HG02884 (cell line): ENCODE data around the gene GALNT9.

Source experiments
- ATAC-seq: cut with Tn5 transposase; IDR thresholded peaks from one replicate; pipeline ENCODE4 v1.9.1; 2021; ENCODE audit warnings: mild to moderate bottlenecking, moderate library complexity; ENCODE audit not compliant: unreplicated experiment

Gene GALNT9

DNA sequence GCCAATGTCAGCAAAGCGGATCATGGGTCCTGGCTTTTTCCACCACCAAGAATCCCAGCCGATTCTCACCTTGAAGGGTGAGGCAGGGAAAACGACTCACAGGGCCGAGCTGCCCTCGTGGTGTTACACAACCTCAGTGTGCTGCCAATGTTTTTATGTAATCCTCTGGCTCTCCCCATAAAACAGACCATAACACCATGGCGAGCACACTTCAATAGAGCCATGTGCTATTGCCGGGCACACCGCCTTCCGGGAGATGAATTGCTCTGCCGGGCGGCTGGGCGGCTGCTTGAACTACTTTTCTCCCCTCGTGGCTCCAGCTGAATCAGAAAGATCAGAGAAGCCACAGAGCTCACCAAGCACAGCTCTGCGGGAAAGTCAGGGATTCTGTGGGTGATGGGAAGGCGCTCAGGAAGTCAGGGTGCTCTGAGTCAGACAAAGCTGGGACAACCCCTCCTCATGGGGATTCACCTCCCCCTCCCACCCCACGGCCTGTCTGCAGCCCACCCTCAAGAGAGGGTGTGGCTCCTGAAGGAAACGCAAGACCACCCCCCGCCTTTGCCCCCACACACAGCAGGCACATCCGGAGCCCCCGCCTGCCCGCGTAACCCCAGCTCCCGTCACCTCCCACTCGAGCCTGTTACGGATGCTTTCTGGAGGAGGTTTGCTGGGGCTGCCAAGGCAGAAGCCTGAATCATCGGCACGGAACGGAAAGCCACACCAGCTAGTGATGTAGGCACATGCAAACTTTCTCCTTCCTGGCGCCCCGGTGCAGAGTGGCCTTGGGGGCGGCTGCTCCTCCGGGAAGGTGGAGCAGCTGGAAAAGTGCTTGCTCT lies 1.8 kb downstream of the GALNT9 start:
- ATAC-seq, result no peak

DNA sequence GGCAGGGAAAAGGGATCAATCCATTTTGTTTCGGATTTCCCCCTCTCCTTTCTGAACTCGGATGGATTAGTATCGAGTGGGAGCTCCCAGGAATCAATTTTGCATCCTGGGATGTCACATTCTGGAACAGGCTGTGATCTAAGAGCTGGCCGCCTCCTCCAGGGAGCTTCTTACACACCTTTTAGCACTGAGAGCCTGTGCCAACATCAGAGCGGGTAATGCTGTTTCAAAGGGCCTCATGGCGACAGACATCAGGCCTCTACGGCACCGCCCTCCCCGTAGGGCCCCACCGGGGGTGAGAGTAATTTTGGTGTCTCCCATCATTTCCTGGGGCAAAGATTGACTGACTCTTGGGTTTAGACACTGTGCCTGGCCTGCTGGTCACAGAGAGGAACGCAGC lies 2.7 kb downstream of the GALNT9 start:
- no peak for ATAC-seq

DNA sequence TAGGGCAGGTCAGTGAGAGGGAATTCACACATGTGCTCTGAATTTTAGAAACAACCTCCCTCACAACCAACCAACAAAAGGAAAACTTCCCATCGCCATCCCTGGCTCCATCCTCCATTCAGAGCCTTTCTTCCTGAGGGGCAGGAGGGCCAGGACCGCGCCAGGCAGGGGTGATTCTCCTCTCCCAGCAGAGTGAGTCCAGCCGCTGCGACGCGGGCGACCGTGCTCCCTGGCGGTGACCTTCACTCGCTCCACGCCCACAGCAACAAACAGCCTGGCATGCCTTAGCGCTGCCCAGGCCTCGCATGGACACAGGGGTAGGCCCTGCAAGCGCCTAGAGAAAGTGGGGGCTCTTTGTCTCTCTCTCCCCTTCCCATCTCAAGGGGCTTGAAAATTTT lies 3.7 kb downstream of the GALNT9 start:
- no peak for ATAC-seq

DNA sequence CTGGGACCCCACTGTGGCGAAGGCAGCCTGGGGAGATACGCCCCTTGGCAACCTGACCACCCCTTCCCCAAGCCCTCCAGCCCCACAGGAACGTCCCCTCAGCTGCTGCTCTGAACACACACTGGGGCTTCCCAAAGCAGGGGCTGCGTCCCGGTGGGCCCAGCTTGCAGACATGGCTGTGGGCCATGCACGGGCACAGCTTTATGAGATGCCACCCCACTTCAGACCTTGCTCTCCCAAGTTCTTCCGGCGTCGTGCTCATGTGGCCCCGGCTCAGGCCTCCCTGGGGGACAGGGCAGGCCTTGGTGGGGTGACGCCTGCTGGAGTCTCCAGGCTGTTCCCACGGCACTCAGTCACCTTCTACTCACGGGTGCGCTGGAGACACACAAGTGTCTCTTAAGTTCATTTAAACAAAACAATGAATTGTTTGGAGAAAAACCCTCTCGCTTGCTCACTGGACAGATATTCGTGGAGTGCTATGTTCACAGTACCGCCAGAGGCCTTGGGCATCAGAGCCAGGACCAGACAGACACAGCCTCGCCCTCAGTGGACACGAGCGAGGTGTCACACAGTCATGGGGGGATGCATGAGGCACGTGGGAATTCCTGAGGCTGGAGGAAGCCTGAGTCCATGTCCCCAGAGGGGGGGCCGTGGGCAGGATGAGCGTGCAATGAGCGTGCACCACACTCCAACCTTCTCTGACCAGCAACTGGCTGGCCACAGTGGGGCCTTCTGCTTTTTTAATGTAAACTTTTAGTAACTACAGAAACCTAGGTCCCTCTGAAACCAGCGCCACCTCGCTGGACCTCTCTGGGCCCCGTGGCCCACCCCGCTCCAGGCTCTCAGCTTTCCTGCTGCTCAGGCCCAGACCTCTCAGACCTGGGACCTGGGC lies 4.3 kb downstream of the GALNT9 start:
- no peak for ATAC-seq

DNA sequence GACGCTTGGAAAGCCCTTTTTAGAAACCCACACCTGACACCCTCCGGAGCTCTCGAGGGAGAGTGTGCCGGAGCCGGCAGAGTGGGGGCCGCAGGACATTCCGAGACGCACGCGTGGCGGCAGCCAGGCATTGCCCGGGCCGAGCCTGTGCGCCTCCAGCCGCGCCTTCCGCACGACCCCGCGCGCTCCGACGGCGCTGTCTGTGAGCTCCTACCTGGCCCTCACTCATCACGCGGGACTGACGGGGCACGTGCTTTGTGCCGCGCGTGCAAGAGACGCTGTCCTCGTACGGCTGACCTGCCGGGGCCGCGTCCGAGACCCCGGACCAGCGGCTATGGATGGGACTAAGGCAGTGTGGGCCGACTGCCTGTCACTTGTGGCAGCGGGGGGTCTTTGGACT lies 5.2 kb downstream of the GALNT9 start:
- ATAC-seq, result no peak

DNA sequence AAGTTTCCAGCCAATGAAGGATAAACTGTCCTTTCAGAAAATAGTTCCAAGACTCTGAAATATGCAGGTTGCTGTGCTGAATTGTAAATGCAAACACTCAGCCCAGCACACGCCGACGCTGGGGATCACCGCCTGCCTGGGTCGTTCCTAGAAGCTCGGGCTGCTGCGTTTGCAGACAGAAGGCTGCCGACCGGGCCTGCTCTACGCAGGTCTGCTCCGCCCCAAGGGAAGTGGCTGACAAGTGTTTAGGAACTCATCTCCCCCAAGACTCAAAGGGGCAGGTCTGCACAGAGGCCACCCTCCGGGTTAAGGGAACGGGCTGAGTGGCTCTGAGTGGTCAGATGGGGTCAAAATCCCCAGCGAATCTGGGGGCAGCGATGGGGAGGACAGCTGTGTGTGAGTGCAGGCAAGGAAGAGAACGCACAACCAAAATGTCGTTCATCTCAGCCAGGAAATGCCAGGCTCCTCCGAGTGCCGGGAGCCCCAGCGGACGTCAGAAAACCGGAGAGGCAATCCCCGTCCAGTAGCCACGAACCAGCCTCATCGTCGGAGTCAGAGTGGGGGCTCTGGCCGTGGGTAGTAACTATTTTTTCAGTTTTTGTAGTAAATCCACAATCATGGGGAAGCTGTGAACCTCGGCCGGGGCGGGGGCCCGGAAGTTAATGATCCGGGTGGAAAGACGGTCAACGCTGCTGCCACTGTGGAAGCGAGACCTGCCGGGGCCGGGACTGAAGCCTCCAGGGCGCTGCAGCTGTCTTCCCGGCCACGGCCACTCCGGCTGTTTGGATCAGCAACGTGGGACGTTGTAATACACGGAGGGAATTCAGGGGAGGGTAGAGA lies 6.0 kb downstream of the GALNT9 start:
- ATAC-seq, result no peak

DNA sequence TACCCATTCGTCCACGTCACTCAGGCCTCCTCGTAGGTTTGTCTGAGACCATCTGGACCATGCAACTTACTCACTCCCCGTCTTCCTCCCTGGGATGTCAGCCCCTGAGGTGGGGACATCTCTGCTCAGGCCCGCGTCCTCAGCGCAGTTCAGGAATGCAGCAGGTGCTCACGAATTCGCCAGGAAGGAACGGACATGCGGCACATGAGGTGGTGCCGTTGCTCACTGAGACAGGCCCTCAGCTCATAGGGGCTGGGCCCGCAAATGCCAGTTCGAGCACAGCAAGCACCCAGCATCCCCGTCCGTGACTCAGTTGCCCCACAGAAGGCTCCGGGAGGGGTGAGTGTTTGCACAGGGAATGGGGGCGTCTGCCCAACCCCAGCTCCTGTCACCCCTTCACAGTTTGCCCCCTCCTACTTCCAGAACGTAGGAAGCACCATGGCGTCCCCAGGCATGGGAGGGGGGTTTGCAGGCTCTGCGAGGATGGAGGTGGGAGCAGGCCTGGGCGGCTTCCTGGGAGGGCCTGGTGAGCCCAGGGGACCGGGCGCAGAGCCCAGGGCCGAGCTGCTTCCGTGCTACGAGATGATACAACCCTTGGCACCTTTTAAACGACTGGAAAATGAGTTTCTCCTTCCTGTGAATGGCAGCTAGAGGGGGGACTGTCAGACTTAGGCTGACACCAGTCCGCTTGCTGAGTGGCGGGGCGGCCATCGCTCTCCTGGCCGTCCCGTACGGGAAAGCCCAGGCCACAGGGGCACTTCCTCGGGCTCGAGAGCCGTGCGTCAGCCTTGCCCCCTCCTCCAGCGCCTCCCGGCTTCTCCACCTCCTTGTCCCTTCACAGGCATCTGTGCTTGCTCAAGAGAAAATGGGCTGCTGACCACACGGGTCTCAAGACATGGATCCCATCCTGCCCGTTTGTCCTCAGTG lies 6.9 kb downstream of the GALNT9 start:
- ATAC-seq, result no peak

DNA sequence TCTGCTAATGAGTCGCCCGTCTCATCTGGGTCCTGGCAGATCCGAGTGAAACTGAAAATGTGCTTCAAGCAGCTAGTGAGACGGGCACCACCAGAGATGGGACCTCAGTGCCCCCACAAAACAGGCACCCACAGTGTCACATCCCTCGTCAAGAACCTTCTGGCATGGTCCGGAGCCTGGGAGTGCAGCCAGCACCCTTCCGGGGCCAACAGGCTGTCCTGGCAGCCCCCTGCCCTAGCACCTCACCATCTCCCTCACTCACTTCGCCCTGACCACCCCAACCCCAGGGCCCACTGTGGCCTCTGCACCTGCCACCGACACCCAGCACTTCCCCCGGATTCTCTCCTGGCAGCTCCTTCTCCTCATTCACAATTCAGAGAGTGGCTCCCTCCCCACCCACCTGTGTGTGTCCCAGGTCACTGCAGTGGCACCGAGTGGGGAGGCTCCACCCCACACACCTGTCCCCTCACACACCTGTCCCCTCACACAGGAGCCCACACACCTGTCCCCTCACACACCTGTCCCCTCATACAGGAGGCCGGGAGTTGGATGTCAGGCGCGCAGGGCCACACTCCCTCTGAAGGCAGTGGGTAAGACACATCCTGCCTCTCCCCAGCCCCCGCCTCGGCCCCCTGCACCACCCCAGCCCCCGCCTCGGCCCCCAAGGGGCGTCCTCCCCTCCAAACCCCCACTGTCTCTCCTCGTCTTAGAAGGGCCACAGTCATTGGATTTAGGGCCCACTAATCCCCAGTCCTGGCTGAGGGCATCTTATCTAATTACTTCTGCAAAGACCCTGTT lies 7.9 kb downstream of the GALNT9 start:
- ATAC-seq, result no peak

DNA sequence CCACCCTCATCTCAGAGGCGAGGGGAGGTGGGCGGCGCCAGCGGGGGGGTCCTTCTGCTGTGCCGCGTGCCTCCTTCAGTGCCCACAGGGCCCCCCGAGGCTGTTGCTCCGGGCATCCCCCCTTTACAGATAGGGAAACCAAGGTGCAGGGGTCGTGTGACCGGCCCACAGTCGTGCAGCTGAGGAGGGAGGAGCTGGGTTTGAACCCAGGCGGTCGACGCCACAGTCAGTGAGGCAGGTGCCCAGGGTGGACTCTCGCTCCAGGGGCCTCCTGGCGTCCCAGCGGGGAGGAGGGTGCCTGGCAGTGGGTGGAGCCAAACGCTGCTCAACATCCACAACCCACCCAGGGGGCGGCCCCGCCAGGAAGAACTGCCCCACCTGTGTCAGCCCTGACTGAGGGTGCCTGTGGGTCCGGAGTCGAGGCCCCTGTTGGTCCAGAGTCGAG lies 8.6 kb downstream of the GALNT9 start:
- no peak for ATAC-seq

DNA sequence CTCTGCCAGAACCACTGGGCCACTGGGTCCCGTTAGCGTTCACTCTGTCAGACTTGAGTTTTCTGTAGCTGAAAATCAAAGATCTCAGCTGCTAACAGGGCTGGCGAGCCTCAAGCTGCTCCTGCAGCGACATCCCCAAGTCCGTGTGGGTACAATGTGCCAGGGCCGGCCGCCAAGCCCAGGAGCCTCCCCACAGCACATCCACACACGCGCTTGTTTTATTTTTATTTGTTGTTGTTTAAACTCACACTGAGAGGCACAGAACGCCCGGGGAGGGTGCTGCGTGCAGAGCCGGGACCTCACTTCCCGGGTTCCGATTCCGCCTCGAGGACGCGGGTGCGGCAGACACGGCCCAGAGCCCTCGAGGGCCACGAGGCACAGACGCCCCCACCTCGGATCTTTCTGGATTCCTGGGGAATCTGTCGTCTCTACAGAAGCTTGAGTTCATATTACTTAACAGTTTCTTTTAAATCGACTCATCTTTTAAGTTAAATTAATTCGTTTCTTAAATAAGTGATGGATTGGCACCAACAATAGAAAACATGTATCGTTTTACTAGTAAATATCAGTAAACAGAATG lies 9.3 kb downstream of the GALNT9 start:
- no peak for ATAC-seq

DNA sequence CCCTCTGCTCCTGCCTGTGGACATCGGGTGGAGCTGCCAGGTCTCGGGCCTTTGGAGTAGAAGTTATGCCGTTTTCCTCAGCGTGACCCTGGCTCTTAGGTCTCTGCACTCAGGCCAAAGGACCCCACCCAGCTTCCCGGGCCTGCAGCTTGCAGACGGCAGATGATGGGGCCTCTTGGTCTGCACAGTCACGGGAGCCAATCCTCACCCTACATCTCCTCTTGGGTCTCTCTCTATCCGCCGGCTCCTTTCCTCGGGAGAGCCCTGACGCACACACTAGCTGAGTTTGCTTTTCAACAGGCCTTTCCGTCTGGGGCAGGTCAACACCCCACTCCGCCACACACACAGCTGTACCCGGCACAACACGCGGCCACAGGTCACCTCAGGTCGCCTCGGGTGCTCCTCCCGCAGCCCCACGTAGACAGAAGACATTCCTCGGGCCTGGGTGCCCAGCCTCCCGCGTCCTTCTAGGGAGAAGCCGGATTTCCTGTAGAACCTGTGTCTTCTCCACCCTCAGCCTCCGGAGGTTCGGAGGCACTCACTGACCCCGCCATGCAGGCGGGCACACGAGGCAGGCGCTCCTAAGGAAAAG lies 9.9 kb downstream of the GALNT9 start:
- no peak for ATAC-seq

DNA sequence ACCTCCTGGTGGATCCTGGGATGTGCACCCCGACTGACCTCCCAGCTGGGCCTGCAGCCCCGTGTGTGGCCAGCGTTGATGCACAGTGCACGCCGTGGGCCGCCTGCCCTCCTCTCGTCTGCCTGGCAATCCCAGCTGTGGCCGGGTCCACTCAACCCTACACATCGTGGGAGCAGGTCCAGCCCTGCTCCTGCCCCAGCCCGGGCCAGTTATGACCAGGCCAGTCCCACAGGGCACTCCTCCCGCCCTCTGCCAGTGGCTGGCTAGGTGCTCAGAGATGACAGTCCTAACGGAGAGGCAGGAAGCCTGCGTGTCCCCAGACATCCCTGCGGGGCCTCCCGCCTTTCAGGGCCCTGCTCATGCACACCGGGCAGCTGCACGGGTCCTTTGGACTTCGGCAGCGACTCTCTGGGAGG lies 10.8 kb downstream of the GALNT9 start:
- no peak for ATAC-seq

DNA sequence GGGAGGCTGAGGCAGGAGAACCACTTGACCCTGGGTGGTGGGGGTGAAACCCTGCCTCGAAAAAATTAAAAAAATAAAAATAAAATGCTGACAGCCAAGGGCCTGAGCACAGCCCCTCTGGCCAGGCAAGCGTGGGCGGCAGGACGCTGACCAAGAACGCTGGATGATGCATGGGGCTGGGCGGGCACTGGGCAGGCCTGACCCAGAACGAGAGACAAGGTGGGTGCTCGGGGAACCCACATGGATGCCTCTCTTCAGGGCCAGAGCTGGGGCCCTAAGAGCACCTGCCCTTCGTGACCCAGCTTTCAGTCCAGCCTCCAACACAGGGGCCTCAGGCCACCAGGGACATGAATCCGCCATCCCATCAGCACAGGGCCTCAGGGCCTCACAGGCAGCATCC lies 11.3 kb downstream of the GALNT9 start:
- no peak for ATAC-seq

DNA sequence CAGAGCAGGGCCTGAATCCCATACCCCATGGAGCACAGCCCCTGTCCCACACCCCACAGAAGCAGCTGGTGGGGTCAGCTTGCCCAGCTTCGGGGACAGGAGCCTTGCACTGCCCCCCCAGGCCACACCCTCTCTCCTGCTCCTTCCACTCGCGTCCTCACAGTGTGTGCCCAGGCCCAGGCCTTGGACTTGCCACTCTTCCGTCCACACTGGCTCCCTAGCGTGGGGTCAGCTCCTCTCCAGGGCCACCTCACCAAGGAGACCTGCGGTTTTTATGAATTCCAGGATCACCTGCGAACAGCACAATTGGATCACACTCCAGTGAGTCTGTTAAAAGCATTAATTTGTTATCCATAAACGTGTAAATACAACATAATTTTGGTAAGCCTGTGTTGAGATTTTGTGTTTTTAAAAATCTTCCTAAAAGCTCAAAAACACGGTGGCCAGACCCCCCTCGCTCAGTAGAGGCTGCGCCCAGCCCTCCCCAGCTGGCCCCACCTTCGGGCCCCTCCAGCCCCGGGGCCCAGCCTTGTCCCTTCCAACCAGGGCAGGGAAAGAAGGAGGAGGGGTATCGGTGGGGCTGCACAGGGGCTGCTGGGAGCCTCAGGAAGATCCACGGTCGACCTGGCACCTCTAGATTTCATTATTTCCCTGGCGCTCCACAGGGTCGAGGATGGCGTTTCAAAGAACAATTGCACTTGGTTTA lies 12.0 kb downstream of the GALNT9 start:
- ATAC-seq, result no peak

DNA sequence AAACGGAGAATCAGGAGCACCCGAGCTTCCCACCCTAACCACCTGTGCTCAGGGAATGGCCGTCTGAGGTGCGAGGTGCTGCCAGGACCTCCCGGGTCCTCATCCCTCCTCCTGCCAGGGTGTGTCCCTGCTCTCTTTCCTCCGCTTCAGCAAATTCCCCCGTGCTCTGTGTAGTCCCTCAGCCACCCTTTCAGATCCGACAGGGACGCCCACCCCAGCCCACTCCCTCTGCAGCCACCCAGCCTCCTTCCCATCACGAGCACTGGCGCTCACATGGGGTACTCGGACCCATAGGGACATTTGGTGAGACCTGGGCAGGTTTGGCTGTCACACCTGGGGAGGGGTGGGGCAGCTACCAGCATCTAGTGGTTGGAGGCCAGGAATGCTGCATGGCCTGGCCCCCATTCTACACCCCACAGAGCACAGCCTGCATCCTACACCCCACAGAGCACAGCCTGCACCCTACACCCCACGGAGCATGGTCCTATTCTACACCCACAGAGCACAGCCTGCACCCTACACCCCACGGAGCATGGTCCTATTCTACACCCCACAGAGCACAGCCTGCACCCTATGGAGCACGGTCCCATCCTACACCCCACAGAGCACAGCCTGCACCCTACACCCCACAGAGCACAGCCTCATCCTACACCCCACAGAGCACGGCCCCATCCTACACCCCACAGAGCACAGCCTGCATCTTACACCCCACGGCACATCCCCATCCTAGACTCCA lies 12.7 kb downstream of the GALNT9 start:
- ATAC-seq, result no peak

DNA sequence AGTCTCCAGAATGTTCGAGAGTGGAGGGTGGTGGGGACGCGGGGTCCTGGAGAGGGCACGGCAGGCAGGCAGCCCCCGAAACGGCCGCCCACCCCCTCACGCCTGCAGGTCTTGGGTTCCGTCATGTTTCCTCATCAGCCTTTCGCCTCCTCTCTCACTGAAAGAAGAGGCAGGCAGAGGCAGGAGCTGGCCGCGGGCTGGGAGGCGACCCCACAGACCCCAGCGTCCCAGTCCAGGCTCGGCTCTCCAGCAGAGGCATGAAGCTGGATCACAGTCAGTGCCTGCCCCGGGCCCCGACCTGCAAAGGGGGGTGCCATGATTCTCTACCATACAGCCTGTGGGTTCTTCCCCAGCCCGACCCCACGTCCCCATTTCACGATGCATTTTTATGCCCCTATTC lies 13.4 kb downstream of the GALNT9 start:
- no peak for ATAC-seq

DNA sequence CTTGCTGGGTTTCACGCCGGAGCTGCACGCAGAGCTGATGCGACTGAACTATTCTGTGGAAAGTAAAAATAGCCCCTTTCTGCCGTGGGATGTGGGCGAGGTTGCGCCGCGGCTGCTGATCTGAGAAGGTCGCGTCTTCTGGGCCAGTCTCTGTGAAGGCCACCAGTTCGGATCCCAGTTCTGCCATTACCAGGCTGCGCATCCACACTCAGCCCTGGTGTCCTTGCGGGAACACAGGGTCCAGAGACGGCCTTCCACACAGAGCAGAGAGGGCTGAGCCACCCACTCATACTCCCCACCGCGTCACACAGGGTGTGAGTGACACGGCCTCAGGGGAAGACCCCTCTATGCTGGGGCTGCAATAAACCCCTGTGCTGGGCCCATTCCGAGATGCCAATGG lies 13.9 kb downstream of the GALNT9 start:
- no peak for ATAC-seq
